HepG2 (cell line): Measurements from ENCODE around the gene TADA2B. TPM values are rescaled to one million over a fixed set of nuclear protein-coding genes. Genes with fewer than 3 reads are reported as not detected.

Experiments used
- ATAC-seq: fragments of 200-7000 bp; cut with Tn5 transposase; 3 replicates; pipeline ENCODE4 v1.9.1; 2020; ENCODE audit warnings: mild to moderate bottlenecking, moderate library complexity
- BruUV-seq: library from RNA; stranded (reverse); fragments of 400-500 nt; replicated peaks from 2 replicates; lab custom pipeline; 2021; lab: Mats Ljungman, UMichigan
- CTCF ChIA-PET: fragments of 300-600 bp; formaldehyde crosslinking; extraction: SDS; loops from one replicate; lab custom pipeline; 2021; ENCODE audit warnings: low total read pairs, inconsistent platforms, low intra/inter-chr PET ratio; lab: Yijun Ruan, JAX
- POLR2A ChIA-PET: fragments of 350-600 bp; sonication (Branson Sonifier 250); formaldehyde crosslinking; loops from one replicate; lab custom pipeline; 2020; ENCODE audit warnings: antibody characterized with exemption, inconsistent platforms; lab: Yijun Ruan, JAX
- DNase-seq: peaks from one replicate; pipeline ENCODE4 v3.0.0-alpha.2; 2015; ENCODE audit warnings: low spot score
- FAIRE-seq: peaks from 3 replicates; lab custom pipeline; 2011; peaks lifted over from hg19 to GRCh38; lab: Jason Lieb, UNC
- H2AFZ ChIP-seq: one replicate; pipeline ENCODE4 v1.6.1; 2011; ENCODE audit warnings: low read length, inconsistent platforms
- H3K27ac ChIP-seq: fragments of 300-600 bp; 3 replicates; pipeline ENCODE4 v1.8.0; 2011; ENCODE audit warnings: mixed run types, mild to moderate bottlenecking, mixed read lengths, low read length, inconsistent platforms; ENCODE audit not compliant: insufficient read depth; ENCODE audit errors: extremely low read length
- H3K27me3 ChIP-seq, 2 experiments: fragments of 200-600 bp in 1 of 2; 2 replicates in 1 of 2; 3 replicates in 1 of 2; pipeline versions ENCODE4 v1.6.0 to v1.8.0; 2011; ENCODE audit warnings: low read length in 2 of 2, mild to moderate bottlenecking in 2 of 2, moderate library complexity in 2 of 2, inconsistent platforms in 1 of 2; ENCODE audit not compliant: insufficient read depth in 2 of 2, control insufficient read depth in 1 of 2
- H3K36me3 ChIP-seq, 2 experiments: fragments of 200-600 bp in 1 of 2; replicated peaks in 1 of 2; 2 replicates in 1 of 2; 3 replicates in 1 of 2; pipeline versions ENCODE4 v1.5.1 to v1.8.0; 2011; ENCODE audit warnings: low read length in 2 of 2, inconsistent platforms in 1 of 2; ENCODE audit not compliant: insufficient read depth in 2 of 2, control insufficient read depth in 1 of 2
- H3K4me1 ChIP-seq: 2 replicates; pipeline ENCODE4 v1.5.1; 2012; ENCODE audit warnings: low read length, inconsistent platforms; ENCODE audit not compliant: insufficient read depth
- H3K4me2 ChIP-seq: 2 replicates; pipeline ENCODE4 v1.6.0; 2011; ENCODE audit warnings: low read depth, low read length, inconsistent platforms
- H3K4me3 ChIP-seq, 3 experiments: fragments of 200-600 bp in 1 of 3; sonication (generic), shearing (Covaris generic) in 1 of 3; replicated peaks in 1 of 3; 2 replicates each; pipeline ENCODE4 v1.5.1; 2011 to 2016; ENCODE audit warnings: low read length in 3 of 3, inconsistent platforms in 2 of 3, low read depth in 2 of 3, mild to moderate bottlenecking in 2 of 3, control low read depth in 1 of 3, mixed read lengths in 1 of 3; ENCODE audit not compliant: insufficient read depth in 1 of 3
- H3K79me2 ChIP-seq: one replicate; pipeline ENCODE4 v1.6.1; 2011; ENCODE audit warnings: low read length, inconsistent platforms; ENCODE audit not compliant: insufficient read depth
- H3K9ac ChIP-seq: 2 replicates; pipeline ENCODE4 v1.6.0; 2011; ENCODE audit warnings: mild to moderate bottlenecking, low read depth, low read length, inconsistent platforms; ENCODE audit not compliant: insufficient read depth
- H3K9me3 ChIP-seq: 2 replicates; pipeline ENCODE4 v1.5.1; 2012; ENCODE audit warnings: mild to moderate bottlenecking, low read length
- H4K20me1 ChIP-seq: 2 replicates; pipeline ENCODE4 v1.6.0; 2011; ENCODE audit warnings: inconsistent platforms, mild to moderate bottlenecking, low read length, moderate library complexity; ENCODE audit not compliant: insufficient read depth
- FOXJ3 ChIP-seq: sonication (generic); formaldehyde crosslinking; IDR thresholded peaks from 2 replicates; pipeline ENCODE4 v1.4.0; 2020; ENCODE audit warnings: missing genetic modification reagents, mild to moderate bottlenecking, borderline replicate concordance
- HNRNPL ChIP-seq: fragments of 200-400 bp; formaldehyde crosslinking; IDR thresholded peaks from 2 replicates; pipeline ENCODE4 v1.6.1; 2017; ENCODE audit warnings: mild to moderate bottlenecking, low read depth, low read length
- KLF9 ChIP-seq: IDR thresholded peaks from 2 replicates; pipeline ENCODE4 v1.6.1; 2016; ENCODE audit warnings: low read depth
- NKX3-1 ChIP-seq: sonication (generic); formaldehyde crosslinking; IDR thresholded peaks from 2 replicates; pipeline ENCODE4 v1.5.0; 2020; ENCODE audit warnings: missing genetic modification reagents
- NRL ChIP-seq: sonication (generic); formaldehyde crosslinking; IDR thresholded peaks from 2 replicates; pipeline ENCODE4 v1.5.0; 2020; ENCODE audit warnings: missing genetic modification reagents, mild to moderate bottlenecking, moderate library complexity, borderline replicate concordance
- RNF219 ChIP-seq: sonication (generic); formaldehyde crosslinking; IDR thresholded peaks from 2 replicates; pipeline ENCODE4 v1.5.0; 2020; ENCODE audit warnings: mild to moderate bottlenecking, missing genetic modification reagents
- SMAD3 ChIP-seq: sonication (generic); formaldehyde crosslinking; IDR thresholded peaks from 2 replicates; pipeline ENCODE4 v1.4.0; 2020; ENCODE audit warnings: missing genetic modification reagents
- UBTF ChIP-seq: sonication (generic); formaldehyde crosslinking; IDR thresholded peaks from 2 replicates; pipeline ENCODE4 v1.4.0; 2020; ENCODE audit warnings: mild to moderate bottlenecking, missing genetic modification reagents
- ZSCAN29 ChIP-seq: sonication (generic); formaldehyde crosslinking; conservative IDR thresholded peaks from 2 replicates; pipeline ENCODE4 v1.4.0; 2020; ENCODE audit warnings: mild to moderate bottlenecking, missing genetic modification reagents
- WGBS: methylation state at CpG from one replicate; pipeline ENCODE4 v1.1.6; 2017; ENCODE audit warnings: low lambda C conversion rate; 5-methylcytosine and 5-hydroxymethylcytosine counted together
- in situ Hi-C: cut with HindIII; loops from 2 replicates; pipeline ENCODE4 v1.10.0; 2017; ENCODE audit warnings: low pct_unique_long_range_greater_than_20kb; ENCODE audit not compliant: extremely low pct_ligation_motif_present
- intact Hi-C: fragments of 100-400 bp; cut with micrococcal nuclease; formaldehyde crosslinking; loops from one replicate; pipeline ENCODE4 v1.10.0; 2022; ENCODE audit not compliant: unreplicated experiment
- polyA plus RNA-seq, 8 experiments: library from polyadenylated mRNA; depleted of rRNA in 3 of 8; stranded (reverse) in 7 of 8; unstranded in 1 of 8; fragments of >200 nt; fragmentation: Illumina TruSeq in 4 of 8; extraction: Trizol in 4 of 8; gene quantifications; 2 replicates each; pipeline versions ENCODE4 v1.2.1 to v1.2.3, GENCODE V29; 2011 to 2016; ENCODE audit warnings: low read depth in 4 of 8, missing spikeins in 1 of 8, mixed read lengths in 1 of 8; ENCODE audit not compliant: insufficient read depth in 1 of 8
- total RNA-seq, 5 experiments: library from RNA; depleted of rRNA; stranded (reverse); fragments of >200 nt; fragmentation: Illumina TruSeq; extraction: Trizol; gene quantifications; 2 replicates each; pipeline ENCODE4 v1.2.3, GENCODE V29; 2016; ENCODE audit warnings: low read depth in 1 of 5
- TF ChIP-seq, protein P1 (sequence below): sonication (generic); formaldehyde crosslinking; IDR thresholded peaks from 2 replicates; pipeline ENCODE4 v1.8.0; 2022; ENCODE audit warnings: missing genetic modification reagents, mild to moderate bottlenecking, moderate library complexity, borderline replicate concordance
- TF ChIP-seq, protein P2 (sequence below): IDR thresholded peaks from 2 replicates; pipeline ENCODE4 v1.6.1; 2012; ENCODE audit warnings: inconsistent platforms
- TF ChIP-seq, protein P3 (sequence below), 2 experiments: IDR thresholded peaks; 2 replicates each; pipeline ENCODE4 v1.6.1; 2011 to 2012; ENCODE audit warnings: low read length in 2 of 2, borderline replicate concordance in 1 of 2, low read depth in 1 of 2, mild to moderate bottlenecking in 1 of 2, moderate library complexity in 1 of 2

TADA2B gene
- total and polyA plus RNA-seq, 2 of the 13 experiments (the other 11 are each of a cell fraction or from before 2014, with no cell fraction given): 4.6 to 8.9 TPM

GRCh38 chr4:7068883-7069282 lies 25.7 kb downstream of the TADA2B start:
- H3K4me2 ChIP-seq: peak overlapping the region; percentile 90
- in situ Hi-C loops: no loop called here

More at GRCh38 chr4:7068883-7069282, 25.7 kb downstream of the TADA2B start:
- H3K36me3 ChIP-seq: peaks cover 1 to 8% of the 10 kb centered on the region in 2 experiments
- POLR2A ChIA-PET: interaction anchor here (0.9 to 5.1 kb wide), 15 partner anchors 15 to 380 kb away, joined by 3 to 64 read pairs (median 8); partner anchors contain the start of genes TADA2B and TBC1D14
- CTCF ChIA-PET: no interaction called here
- H2AFZ ChIP-seq: no peak overlapping the region
- no peaks in the 10 kb centered on the region for H3K9me3 ChIP-seq
- DNase-seq (no peak), ATAC-seq (peak; percentile 37), FAIRE-seq (no peak)
- peaks cover 72% of the 10 kb centered on the region for H3K4me1 ChIP-seq
- H3K79me2 ChIP-seq: peaks cover 40% of the 10 kb centered on the region
- TF ChIP-seq, protein P1, sequence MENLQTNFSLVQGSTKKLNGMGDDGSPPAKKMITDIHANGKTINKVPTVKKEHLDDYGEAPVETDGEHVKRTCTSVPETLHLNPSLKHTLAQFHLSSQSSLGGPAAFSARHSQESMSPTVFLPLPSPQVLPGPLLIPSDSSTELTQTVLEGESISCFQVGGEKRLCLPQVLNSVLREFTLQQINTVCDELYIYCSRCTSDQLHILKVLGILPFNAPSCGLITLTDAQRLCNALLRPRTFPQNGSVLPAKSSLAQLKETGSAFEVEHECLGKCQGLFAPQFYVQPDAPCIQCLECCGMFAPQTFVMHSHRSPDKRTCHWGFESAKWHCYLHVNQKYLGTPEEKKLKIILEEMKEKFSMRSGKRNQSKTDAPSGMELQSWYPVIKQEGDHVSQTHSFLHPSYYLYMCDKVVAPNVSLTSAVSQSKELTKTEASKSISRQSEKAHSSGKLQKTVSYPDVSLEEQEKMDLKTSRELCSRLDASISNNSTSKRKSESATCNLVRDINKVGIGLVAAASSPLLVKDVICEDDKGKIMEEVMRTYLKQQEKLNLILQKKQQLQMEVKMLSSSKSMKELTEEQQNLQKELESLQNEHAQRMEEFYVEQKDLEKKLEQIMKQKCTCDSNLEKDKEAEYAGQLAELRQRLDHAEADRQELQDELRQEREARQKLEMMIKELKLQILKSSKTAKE (CRISPR knock-in tag): no peak
- TF ChIP-seq, protein P2, sequence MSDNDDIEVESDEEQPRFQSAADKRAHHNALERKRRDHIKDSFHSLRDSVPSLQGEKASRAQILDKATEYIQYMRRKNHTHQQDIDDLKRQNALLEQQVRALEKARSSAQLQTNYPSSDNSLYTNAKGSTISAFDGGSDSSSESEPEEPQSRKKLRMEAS: peak; percentile 37; the same call in 1 of the 2 replicates
- TF ChIP-seq ZSCAN29 (CRISPR knock-in tag) (no peak), HNRNPL (0 out of 2 replicates have a peak, but pooled peaks have one; percentile 22), FOXJ3 (CRISPR knock-in tag) (peak; percentile 1; the same call in 1 of the 2 replicates), UBTF (0 out of 2 replicates have a peak, but pooled peaks have one; percentile 8), SMAD3 (CRISPR knock-in tag) (no peak), NKX3-1 (CRISPR knock-in tag) (0 out of 2 replicates have a peak, but pooled peaks have one; percentile 15), KLF9 (no peak), NRL (CRISPR knock-in tag) (no peak), RNF219 (no peak)
- TF ChIP-seq, protein P3, sequence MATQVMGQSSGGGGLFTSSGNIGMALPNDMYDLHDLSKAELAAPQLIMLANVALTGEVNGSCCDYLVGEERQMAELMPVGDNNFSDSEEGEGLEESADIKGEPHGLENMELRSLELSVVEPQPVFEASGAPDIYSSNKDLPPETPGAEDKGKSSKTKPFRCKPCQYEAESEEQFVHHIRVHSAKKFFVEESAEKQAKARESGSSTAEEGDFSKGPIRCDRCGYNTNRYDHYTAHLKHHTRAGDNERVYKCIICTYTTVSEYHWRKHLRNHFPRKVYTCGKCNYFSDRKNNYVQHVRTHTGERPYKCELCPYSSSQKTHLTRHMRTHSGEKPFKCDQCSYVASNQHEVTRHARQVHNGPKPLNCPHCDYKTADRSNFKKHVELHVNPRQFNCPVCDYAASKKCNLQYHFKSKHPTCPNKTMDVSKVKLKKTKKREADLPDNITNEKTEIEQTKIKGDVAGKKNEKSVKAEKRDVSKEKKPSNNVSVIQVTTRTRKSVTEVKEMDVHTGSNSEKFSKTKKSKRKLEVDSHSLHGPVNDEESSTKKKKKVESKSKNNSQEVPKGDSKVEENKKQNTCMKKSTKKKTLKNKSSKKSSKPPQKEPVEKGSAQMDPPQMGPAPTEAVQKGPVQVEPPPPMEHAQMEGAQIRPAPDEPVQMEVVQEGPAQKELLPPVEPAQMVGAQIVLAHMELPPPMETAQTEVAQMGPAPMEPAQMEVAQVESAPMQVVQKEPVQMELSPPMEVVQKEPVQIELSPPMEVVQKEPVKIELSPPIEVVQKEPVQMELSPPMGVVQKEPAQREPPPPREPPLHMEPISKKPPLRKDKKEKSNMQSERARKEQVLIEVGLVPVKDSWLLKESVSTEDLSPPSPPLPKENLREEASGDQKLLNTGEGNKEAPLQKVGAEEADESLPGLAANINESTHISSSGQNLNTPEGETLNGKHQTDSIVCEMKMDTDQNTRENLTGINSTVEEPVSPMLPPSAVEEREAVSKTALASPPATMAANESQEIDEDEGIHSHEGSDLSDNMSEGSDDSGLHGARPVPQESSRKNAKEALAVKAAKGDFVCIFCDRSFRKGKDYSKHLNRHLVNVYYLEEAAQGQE (IDR thresholded peaks at IDR 0.05; ENCODE audit: borderline replicate concordance in 1 of 2, low read depth in 1 of 2, low read length in 2 of 2): 0 out of 4 replicates have a peak, but pooled peaks of 1 of the 2 experiments have one; percentile 32
- BruUV-seq: no TSS peak
- peak overlapping the region; percentile 74 to 97 (median 81) for H3K4me3 ChIP-seq
- peaks cover 29% of the 10 kb centered on the region for H4K20me1 ChIP-seq
- no peak overlapping the region for H3K27ac ChIP-seq
- no peaks in the 10 kb centered on the region; a peak in 1 of 5 replicates for H3K27me3 ChIP-seq
- WGBS: 0% methylated on average over 20 of the region's 20 CpGs
- intact Hi-C loops: loop anchor here (5.0 kb wide), 1 partner anchor 82 kb away; no protein-coding TSS in a partner anchor
- H3K9ac ChIP-seq: peak overlapping the region; percentile 69
